ENCODE results near the gene HLA-DRB1.
"Not testable (repeated sequence)": the region's sequence is repeated elsewhere in the genome, so short reads cannot be mapped to it uniquely, and the experiment has no call there.

Gene HLA-DRB1

GRCh38 chr6:32609391-32609730 is 19.7 kb upstream of the HLA-DRB1 start:
- no peak for DNase-seq

- DNase-seq = no peak
Observed at GRCh38 chr6:32608362-32608761, 18.7 kb upstream of the HLA-DRB1 start.

GRCh38 chr6:32607988-32608298 is 18.3 kb upstream of the HLA-DRB1 start:
- no peak for DNase-seq

- no peak for DNase-seq
Observed at GRCh38 chr6:32607263-32607987, 17.8 kb upstream of the HLA-DRB1 start.

- no peak for DNase-seq
Observed at GRCh38 chr6:32604434-32604877, 14.8 kb upstream of the HLA-DRB1 start.

- DNase-seq = no peak
Observed at GRCh38 chr6:32603888-32604287, 14.2 kb upstream of the HLA-DRB1 start.

- DNase-seq = no peak
Observed at GRCh38 chr6:32603222-32603621, 13.6 kb upstream of the HLA-DRB1 start.

- no peak for DNase-seq
Observed at GRCh38 chr6:32602383-32602782, 12.7 kb upstream of the HLA-DRB1 start.

GRCh38 chr6:32597024-32597423 is 7.4 kb upstream of the HLA-DRB1 start:
- DNase-seq = no peak

- not testable (repeated sequence) for DNase-seq
Observed at GRCh38 chr6:32590713-32591112, 1.1 kb upstream of the HLA-DRB1 start.

GRCh38 chr6:32588156-32588555 is 1.5 kb downstream of the HLA-DRB1 start:
- no peak for DNase-seq

GRCh38 chr6:32583527-32583898 is 6.1 kb downstream of the HLA-DRB1 start:
- DNase-seq = no peak

- no peak for DNase-seq
Observed at GRCh38 chr6:32581315-32582095, 8.1 kb downstream of the HLA-DRB1 start.

GRCh38 chr6:32580593-32580992 is 9.1 kb downstream of the HLA-DRB1 start:
- DNase-seq = no peak

GRCh38 chr6:32578962-32579361 is 10.7 kb downstream of the HLA-DRB1 start:
- DNase-seq = no peak

GRCh38 chr6:32577493-32577892 is 12.2 kb downstream of the HLA-DRB1 start:
- not testable (repeated sequence) for DNase-seq

- DNase-seq = no peak
Observed at GRCh38 chr6:32576250-32576649, 13.4 kb downstream of the HLA-DRB1 start.

GRCh38 chr6:32570363-32570905 is 19.2 kb downstream of the HLA-DRB1 start:
- DNase-seq = no peak

GRCh38 chr6:32568561-32568960 is 21.1 kb downstream of the HLA-DRB1 start:
- DNase-seq = no peak

- DNase-seq = no peak
Observed at GRCh38 chr6:32566957-32567356, 22.7 kb downstream of the HLA-DRB1 start.

- no peak for DNase-seq
Observed at GRCh38 chr6:32565511-32565910, 24.1 kb downstream of the HLA-DRB1 start.

- no peak for DNase-seq
Observed at GRCh38 chr6:32562940-32563339, 26.7 kb downstream of the HLA-DRB1 start.

GRCh38 chr6:32559747-32560146 is 29.9 kb downstream of the HLA-DRB1 start:
- DNase-seq = no peak

GRCh38 chr6:32558426-32559057 is 31.1 kb downstream of the HLA-DRB1 start:
- no peak for DNase-seq
